Fibroblast of skin of scalp (primary cell): ENCODE measurements around the gene NSRP1.
"Not testable (repeated sequence)": the region's sequence is repeated elsewhere in the genome, so short reads cannot be mapped to it uniquely, and the experiment has no call there.

Source experiments
- DNase-seq: peaks from one replicate; pipeline ENCODE4 v3.0.0-alpha.2; 2013

Gene NSRP1

DNA sequence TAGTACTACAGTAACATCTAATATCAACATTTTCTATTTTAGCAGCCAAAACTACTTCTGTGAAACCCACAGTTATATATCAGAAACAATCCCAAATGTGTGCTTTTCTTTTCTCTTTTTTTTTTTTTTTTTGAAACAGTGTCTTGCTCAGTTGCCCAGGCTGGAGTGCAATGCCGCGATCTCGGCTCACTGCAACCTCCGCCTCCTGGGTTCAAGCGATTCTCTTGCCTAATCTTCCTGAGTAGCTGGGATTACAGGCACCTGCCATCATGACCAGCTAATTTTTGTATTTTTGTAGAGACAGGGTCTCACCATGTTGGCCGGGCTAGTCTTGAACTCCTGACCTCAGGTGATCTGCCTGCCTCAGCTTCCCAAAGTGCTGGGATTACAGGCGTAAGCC, 2.0 kb downstream of the NSRP1 start:
- DNase-seq = not testable (repeated sequence)

DNA sequence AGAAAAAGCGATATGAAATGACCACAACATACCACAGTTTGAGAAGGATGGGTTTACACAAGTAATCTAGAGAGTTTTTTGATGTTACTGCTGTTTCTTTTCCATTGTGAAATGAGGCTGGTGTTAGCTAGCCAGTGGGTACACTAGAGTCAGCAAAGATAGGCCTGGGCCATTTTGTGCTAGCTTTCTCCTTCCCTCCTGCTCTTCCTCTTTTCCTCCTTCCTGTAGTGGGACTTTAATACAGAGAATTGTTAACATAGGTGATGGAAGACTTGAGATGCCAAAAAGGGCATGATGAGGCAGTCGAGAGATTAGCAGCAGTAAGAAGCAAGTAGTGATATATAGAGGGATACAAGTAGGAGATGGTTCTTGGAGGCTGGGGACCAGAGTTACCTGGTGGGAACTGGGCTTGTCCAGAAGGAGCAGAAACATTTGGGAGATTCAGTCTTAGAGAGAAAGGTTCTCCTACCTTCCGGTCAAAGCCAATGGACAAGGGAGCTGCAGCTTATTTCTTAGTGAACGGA, 7.7 kb downstream of the NSRP1 start:
- no peak for DNase-seq

DNA sequence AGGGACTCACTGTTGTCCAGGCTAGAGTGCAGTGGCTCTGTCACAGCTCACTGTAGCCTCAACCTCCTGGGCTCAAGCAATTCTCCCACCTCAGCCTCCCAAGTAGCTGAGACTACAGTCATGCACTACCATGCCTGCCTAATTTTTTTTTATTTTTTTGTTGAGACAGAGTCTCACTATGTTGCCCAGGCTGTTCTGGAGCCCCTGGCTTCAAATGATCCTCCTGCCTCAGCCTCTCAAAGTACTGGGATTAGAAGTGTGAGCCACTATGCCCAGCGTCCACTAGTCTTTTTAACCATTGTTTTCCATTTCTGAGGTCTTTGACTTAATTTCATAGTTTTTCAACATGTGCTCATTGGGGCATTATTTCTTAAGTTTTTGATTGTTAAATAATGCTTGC, 13.5 kb downstream of the NSRP1 start:
- DNase-seq = no peak

DNA sequence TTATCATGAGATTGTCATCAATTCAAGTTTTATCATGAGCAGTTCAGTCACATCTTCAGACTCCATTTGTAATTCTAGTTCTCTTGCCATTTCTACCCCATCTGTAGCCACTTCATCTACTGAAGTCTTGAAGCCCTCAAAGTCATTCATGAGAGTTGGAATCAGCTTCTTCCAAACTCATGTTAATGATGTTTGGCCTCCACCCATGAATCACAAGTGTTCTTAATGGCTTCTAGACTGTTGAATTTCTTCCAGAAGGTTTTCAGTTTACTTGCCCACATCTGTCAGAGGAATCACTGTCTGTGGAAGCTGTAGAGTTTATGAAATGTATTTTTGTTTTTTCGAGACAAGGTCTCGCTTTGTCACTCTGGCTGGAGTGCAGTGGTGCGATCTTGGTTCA, 16.0 kb downstream of the NSRP1 start:
- DNase-seq = no peak

DNA sequence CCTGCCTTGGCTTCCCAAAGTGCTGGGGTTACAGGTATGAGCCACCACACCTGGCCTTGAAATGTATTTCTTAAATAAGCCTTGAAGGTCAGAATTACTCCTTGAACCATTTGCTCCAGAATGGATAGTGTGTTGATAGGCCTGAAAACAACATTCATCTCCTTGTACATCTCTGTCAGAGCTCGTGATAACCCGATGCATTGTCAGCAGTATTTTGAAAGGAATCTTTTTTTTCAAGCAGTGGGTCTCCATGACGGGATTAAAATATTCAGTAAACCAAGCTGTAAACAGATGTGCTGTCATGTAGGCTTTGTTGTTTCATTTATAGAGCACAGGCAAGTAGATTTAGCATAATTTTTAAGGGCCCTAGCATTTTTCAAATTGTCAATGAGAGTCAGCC, 16.6 kb downstream of the NSRP1 start:
- no peak for DNase-seq

DNA sequence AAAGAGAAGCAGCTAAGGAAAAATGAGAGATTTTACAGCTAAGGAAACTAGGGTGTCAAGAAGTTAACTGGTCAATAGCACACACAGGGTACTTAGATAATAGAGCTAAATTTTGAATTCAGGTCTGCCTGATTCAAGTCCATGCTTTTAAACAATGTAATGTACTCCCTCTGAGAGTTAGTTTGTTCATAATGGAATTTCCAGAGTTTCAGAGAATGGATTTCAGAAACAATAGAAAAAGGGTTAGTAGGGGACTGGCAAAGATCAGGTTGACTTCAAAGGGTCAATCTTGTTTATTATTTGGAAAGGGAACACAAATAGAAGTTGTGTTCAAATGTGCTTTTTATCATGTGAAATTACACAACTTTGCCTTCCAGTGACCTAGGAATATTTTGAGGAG, 17.9 kb downstream of the NSRP1 start:
- no peak for DNase-seq

DNA sequence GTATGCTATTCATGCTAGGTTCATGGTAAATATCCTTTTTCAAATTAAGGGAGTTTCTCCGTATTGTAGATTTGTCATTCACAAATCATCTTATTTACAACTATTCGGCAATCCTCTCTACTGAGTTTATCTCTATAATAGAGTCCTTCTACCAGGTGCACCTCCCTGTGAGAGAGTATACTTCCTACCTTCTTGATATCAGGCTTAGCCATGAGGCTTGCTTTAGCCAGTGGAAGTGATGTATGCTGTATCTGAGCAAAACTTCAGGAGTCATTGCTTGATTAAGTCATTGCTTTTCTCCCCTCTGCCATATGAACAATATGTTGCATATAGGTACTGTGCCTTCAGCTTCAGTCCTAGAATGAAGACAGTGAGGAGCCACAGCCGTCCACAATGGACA, 20.5 kb downstream of the NSRP1 start:
- DNase-seq = no peak

DNA sequence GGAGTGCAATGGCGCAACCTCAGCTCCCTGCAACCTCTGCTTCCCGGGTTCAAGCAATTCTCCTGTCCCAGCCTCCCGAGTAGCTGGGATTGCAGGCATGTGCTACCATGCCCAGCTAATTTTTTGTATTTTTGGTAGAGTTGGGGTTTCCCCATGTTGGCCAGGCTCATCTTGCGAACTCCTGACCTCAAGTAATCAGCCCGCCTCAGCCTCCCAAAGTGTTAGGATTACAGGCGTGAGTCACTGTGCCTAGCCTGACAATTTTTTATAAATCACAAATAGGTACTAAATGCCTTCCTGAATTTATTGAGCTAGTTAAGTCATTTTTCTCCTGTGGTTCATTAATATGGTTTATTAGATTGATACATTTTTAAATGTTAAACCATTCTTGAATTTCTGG, 31.2 kb downstream of the NSRP1 start:
- DNase-seq = not testable (repeated sequence)

DNA sequence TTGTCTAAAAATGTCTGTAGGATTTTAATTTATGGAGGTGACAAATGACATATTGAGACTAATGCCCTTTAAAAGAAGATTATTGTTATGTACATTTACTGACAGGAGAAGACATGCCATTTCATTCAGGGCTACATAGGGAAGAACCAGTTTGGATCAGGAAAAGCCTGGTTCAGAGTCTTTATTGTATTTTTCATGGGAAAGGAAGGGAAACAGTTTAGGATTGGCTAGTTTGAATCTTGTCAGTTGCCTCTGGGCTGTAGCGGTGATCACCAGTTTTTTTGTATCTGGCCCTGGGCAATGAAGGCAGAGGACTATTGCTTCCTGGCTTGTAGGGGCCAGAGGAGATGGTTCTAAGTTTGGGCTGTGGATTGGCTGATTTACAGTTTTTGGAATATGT, 31.8 kb downstream of the NSRP1 start:
- DNase-seq = no peak

DNA sequence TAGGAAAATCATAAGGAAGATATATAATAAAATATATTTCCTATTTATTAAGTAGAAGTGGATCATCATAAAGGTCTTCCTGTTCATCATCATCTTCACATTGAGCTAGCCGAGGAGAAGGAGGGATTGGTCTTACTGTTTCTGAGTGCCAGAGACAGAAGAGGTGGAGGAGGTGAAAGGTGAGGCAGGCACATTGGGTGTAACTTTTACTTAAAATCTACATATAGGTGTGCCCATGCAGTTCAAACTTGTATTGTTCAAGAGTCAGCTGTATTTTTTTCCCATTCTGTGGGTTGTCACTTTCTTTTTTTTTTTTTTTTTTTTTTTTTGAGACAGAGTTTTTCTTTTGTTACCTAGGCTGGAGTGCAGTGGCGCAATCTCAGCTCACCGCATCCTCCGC, 34.9 kb downstream of the NSRP1 start:
- no peak for DNase-seq

DNA sequence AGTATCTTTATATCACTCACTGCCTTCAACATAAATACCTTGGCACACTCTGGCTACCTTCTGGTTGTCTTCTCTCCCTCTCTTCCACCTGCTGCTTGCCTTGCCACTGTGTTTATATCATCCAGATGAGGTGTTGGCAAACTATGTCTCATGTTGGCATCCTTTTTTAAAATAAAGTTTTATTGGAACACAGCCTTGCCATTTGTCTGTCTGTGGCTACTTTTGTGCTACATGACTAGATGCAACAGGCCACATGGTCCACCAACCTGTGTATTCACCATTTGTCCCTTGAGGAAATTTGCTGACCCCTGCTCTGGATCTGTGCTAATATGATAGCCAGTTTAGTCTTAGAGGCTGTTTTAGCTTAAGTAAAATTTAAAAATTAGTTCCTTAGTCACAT, 36.8 kb downstream of the NSRP1 start:
- no peak for DNase-seq

DNA sequence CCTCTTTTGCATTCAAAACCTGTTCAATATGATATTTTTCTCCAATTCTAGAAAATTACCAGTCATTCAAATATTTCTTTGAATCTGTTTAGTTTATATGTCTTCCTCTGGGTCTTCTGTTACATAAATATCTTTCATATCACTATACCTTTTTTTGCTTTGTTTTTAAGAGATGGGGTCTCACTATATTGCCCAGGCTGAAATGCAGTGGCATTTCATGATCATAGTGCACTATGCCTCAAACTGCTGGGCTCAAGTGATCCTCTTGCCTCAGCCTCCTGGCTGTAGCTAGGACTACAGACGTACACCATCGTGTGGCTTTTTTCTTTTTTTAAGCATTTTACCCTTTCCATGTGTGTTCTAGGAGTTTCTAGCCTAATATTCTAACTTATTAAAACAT, 38.8 kb downstream of the NSRP1 start:
- DNase-seq = no peak

DNA sequence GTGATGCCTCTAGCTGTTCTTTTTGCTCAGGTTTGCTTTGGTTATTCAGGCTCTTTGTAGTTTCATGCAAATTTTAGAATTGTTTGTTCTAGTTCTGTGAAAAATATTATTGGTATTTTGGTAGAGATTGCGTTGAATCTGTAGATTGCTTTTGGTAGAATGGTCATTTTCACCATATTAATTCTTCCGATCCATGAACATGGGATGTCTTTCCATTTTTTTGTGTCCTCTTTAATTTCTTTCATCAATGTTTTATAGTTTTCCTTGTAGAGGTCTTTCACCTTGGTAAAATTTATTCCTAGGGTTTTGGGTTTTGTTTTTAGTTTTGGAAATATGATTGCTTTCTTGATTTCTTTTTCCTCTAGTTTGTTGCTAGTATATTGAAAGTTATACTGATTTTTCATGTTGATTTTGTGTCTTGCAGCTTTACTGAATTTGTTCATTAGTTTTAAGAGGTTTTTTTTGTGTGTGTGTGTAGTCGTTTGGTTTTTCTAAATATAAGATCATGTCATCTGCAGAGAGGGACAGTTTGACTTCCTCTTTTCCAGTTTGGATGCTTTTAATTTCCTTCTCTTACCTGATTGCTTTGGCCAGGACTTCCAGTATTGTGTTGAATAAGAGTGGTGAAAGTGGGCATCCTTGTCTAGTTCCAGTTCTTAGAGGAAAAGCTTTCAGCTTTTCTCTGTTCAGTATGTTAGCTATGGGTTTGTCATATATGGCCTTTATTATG, 42.4 kb downstream of the NSRP1 start:
- no peak for DNase-seq

DNA sequence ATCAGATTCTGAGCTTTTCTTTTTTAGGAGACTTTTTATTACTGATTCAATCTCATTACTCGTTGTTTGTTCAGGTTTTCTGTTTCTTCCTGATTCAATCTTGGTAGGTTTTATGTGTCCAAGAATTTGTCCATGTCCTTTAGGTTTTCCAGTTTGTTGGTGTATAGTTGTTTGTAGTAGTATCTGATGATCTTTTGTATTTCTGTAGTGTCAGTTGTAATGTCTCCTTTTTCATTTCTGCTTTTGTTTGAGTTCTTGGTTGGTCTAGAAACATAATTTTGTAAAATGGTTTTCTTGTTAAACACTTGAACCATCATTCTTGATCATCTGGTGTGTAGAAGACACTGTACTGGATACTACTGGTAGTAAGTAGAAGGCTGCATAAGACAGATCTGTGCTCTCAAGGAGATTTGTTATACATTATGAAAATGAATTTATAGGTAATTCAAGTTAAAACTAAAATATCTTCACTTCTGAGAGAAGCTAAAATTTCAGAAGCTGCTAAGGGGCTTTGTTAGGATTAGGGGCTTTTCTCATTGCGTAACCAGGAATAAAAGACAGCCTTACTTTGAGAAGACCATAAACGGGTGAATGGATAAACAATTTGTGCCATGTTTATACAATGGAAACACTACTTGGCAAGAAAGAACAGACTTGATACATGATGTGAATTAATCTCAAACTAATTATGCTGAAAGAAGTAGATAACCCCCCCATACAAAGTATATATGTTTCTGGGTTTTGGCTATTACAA, 44.0 kb downstream of the NSRP1 start:
- no peak for DNase-seq

DNA sequence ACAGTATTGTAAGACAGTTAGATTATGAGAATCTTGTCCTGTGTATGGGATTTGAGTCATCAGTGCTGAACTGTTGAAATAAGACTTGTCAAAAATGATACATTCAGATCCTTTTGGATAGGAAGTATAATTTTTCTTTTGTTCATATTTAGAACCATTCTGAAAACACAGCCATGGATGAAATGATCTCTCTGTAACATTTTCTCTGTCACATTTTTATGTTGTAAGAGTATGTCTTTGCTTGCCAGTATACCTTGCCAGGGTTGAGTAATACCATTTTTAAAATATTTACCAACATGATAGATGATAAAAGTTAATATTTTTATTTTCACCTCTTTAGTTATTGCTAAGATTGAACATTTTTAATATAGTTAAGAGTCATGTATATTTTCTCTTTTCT, 45.0 kb downstream of the NSRP1 start:
- no peak for DNase-seq

DNA sequence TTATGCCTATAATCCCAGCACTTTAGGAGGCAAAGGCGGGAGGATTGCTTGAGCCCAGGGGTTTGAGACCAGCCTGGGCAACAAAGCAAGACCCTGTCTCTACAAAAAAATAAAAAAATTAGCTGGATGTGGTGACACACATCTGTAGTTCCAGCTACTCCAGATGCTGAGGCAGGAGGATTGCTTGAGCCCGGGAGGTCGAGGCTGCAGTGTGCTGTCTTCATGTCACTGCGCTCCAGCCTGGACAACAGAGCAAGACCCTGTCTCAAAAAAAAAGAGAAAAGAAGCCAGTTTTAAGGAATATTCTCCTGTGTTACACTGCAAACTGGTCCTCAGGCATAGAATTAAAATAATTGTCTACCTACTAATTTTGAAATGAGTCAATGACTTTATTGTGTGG, 47.9 kb downstream of the NSRP1 start:
- DNase-seq = no peak

DNA sequence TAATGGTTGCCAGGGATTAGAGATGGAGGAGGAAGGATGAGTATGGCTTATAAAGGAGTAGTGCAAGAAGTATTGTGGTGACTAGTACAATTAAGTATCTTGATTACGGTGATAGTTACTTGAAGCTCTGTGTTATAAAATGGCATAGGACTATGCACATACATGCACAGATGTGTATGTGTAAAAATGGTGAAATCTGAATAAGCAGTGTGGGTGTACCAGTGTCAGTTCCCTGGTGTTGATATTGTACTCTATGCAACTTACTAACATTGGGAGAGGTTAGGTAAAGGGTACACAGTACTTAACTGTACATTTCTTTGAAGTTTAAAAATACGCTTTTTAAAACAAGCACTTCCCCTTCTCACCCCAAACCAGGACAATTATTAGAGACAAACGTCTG, 48.5 kb downstream of the NSRP1 start:
- no peak for DNase-seq

DNA sequence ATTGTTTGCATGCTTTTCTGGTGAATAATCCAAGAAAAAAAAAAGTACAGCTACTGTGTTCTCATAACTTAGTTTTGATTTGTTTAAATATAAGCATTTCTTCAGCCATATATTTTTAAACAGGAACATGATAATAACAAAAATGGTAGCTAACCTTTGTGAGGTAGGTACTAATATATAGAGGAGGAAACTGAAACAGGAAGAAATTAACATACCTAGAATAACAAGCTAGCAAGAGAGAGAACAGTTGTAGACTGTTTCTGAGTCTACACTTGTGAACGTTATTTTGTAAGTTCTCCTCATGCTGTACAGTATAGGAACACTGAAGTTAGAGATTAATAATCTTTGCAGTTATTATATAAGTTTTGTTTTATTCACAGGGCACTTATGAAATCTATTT, 49.3 kb downstream of the NSRP1 start:
- DNase-seq = no peak

DNA sequence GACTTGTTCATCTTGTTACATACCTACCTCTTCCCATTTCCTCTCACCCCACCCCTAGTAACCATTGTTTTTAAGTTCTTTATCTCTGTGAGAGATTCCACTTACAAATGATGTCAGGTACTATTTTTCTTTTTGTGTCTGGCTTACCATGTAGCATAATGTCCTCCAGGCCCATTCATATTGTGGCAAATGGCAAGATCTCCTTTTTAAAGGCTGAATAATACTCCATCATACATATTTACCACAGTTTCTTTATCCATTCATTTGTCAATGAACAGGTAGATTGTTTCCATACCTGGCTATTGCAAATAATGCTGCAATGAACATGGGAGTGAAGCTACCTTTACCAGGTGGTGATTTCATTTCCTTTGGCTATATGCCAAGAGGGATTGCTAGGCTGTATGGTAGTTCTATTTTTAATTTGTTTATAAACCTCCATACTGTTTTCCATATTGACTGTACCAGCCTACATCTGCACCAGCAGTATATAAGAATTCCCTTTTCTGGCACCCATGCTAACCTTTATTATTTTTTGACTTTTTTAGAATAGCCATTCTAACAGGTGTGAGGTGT, 53.9 kb downstream of the NSRP1 start:
- no peak for DNase-seq

DNA sequence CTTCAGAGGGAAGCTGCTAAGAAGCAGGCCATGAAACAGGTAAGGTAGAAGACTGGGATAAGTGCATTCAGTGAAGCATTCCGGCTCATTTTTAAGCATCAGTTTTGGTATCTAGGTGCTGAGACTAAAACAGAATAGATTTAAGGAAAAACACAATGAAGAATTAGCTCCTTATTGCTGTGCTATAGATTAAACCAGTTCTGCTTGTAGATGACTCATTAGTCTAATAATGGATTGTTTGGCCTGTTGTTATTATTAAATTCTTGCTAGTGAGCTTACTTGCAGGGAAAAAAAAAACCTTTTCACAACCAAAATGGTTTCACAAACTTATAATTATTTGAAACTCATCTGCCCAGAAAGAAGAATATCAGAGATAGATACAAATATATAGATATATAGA, 55.9 kb downstream of the NSRP1 start:
- no peak for DNase-seq

DNA sequence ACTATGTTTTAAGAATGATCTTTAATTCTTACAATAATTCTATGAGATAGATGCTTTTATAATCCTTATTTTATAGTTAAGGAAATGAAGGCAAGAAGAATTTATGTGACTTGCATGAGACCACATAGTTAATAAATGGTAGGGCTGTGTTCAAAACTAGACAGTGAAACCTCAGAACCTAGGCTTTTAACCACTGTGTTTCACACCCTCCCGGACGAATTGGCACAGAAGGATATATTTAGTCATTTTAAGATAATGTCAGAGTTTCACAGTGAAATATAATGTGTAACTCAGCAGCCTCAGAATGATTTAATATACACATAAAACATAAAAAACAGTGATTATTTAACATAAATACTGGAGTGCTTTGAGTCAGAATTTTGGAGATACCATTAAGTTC, 57.0 kb downstream of the NSRP1 start:
- no peak for DNase-seq

DNA sequence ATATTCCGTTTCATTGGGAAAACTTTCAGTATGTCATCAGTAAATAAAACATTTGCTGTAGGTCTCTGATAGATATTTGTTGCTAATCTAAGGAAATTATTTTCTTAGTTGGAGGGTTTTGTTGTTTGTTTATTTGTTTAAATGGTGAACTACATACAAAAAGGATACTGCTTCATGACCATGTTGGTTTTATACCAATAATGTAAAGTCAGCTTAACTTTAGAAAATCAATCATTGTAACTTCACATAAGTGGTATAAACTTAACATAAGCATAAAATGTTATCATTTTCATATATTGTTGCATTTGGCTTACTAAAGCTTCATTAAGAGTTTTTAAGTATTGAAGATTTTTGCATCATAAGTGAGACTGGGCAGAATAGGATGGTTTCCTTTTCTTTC, 57.9 kb downstream of the NSRP1 start:
- no peak for DNase-seq

DNA sequence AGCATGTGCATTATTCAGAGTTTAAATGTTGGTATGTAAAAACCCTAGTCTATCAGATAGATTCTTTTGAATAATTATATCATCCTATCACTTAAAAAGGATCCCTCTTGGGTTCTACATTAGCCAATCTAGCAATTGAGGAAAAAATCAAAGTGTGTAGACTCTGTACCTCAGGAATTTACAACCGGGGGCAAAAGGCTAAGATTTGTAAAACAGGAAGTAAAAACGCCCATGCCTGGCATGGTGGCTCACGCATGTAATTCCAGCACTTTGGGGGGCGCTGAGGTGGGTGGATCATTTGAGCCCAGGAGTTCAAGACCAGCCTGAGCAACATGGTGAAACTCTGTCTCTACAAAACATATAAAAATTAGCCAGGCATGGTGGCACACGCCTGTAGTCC, 60.2 kb downstream of the NSRP1 start:
- DNase-seq = no peak

DNA sequence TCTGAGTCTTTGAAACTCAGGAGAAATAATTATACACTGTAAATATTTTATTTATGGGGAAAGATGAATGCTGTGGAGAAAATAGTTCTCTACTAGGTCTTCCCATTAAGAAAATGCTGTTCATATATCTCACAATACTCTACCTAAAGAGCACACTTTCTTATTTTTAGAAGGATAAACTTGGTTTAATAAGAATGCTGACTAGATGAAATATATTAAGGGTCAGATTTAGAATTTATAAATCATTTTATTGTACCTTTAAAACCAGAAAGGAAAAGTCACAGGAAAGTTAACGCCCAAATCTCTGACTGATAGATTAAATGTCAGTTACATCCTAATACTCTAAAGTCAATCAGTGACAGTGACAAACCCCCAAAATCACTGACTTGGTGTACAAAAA, 70.1 kb downstream of the NSRP1 start:
- no peak for DNase-seq
